OCI-LY1 (cell line): ENCODE results near the gene RWDD4.

Experiments
- H2AFZ ChIP-seq: fragments of 200-600 bp; sonication (generic), shearing (Covaris generic); 2 replicates; pipeline ENCODE4 v1.6.0; 2014; ENCODE audit warnings: antibody characterized with exemption, mild to moderate bottlenecking, low read length
- H3F3A ChIP-seq: fragments of 200-600 bp; sonication (generic), shearing (Covaris generic); 2 replicates; pipeline ENCODE4 v1.6.0; 2014; ENCODE audit warnings: mild to moderate bottlenecking, antibody characterized with exemption, low read length, moderate library complexity; ENCODE audit not compliant: insufficient read depth
- H3K27ac ChIP-seq: fragments of 200-600 bp; sonication (generic); 2 replicates; pipeline ENCODE4 v1.5.1; 2014; ENCODE audit warnings: low read length, mixed run types, mild to moderate bottlenecking, low read depth; ENCODE audit not compliant: poor library complexity, severe bottlenecking
- H3K27me3 ChIP-seq: fragments of 200-600 bp; sonication (generic); 2 replicates; pipeline ENCODE4 v1.6.0; 2014; ENCODE audit warnings: antibody characterized with exemption, mild to moderate bottlenecking, low read length, moderate library complexity; ENCODE audit not compliant: insufficient read depth
- H3K36me3 ChIP-seq: fragments of 200-600 bp; sonication (generic); 2 replicates; pipeline ENCODE4 v1.6.1; 2014; ENCODE audit warnings: mild to moderate bottlenecking, antibody characterized with exemption, low read length, moderate library complexity, mixed read lengths; ENCODE audit not compliant: insufficient read depth
- H3K4me1 ChIP-seq: fragments of 200-600 bp; sonication (generic); 2 replicates; pipeline ENCODE4 v1.5.1; 2014; ENCODE audit warnings: mild to moderate bottlenecking, low read length, moderate library complexity; ENCODE audit not compliant: insufficient read depth, severe bottlenecking
- H3K4me2 ChIP-seq: fragments of 200-600 bp; sonication (generic), shearing (Covaris generic); 2 replicates; pipeline ENCODE4 v1.6.1; 2014; ENCODE audit warnings: low read length
- H3K4me3 ChIP-seq: fragments of 200-600 bp; sonication (generic); 2 replicates; pipeline ENCODE4 v1.5.1; 2014; ENCODE audit warnings: low read length, low read depth, mild to moderate bottlenecking, mixed read lengths; ENCODE audit not compliant: poor library complexity, severe bottlenecking
- H3K79me2 ChIP-seq: fragments of 200-600 bp; shearing (Covaris generic); 2 replicates; pipeline ENCODE4 v1.6.1; 2016; ENCODE audit warnings: mixed run types, low read length, mixed read lengths; ENCODE audit not compliant: insufficient read depth
- H3K9ac ChIP-seq: fragments of 200-600 bp; sonication (generic), shearing (Covaris generic); 2 replicates; pipeline ENCODE4 v1.6.1; 2014; ENCODE audit warnings: mild to moderate bottlenecking, low read length, mixed read lengths
- H3K9me2 ChIP-seq: fragments of 200-600 bp; sonication (generic), shearing (Covaris generic); 2 replicates; pipeline ENCODE4 v1.6.1; 2014; ENCODE audit warnings: low read depth, mild to moderate bottlenecking, low read length, mixed read lengths
- H3K9me3 ChIP-seq: fragments of 200-600 bp; shearing (Covaris generic); 2 replicates; pipeline ENCODE4 v1.6.1; 2014; ENCODE audit warnings: low read length, mixed read lengths
- H4K20me1 ChIP-seq: fragments of 200-600 bp; sonication (generic), shearing (Covaris generic); 2 replicates; pipeline ENCODE4 v1.6.0; 2016; ENCODE audit warnings: mild to moderate bottlenecking, low read length; ENCODE audit not compliant: insufficient read depth
- EZH2 ChIP-seq: fragments of 200-600 bp; sonication (generic), shearing (Covaris generic); IDR thresholded peaks from 2 replicates; pipeline ENCODE4 v1.8.0; 2017; ENCODE audit warnings: borderline replicate concordance, mixed run types, mild to moderate bottlenecking, antibody characterized with exemption, low read length, moderate library complexity, mixed read lengths
- TF ChIP-seq, protein P1 (sequence below): fragments of 200-600 bp; sonication (generic), shearing (Covaris generic); IDR thresholded peaks from 2 replicates; pipeline ENCODE4 v1.5.1; 2017; ENCODE audit warnings: mild to moderate bottlenecking, antibody characterized with exemption, low read length, moderate library complexity, mixed read lengths

The RWDD4 gene

DNA sequence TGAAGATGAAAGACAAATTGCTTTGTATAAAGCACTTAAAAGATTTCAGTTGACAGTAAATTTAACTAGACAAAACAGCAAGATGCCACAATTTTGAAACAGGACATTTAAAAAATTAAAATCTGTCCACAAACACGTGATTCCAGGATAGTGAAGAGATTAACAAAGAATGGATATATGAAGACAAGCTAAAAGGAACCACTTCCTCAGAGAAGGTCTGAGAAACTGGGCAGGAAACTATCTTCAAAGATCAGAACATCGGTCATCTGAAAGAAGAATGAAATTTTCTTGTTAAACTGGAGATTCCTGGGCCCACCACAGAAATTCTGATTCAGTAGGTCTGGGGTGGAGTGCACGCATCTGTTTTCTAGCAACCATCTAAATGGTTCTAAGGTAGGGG is 1.4 kb downstream of the RWDD4 start:
- Histone ChIP-seq H3K4me3 (peak overlapping the region; percentile 81), H3K4me2 (peak overlapping the region; percentile 77), H3F3A (no peaks in the 10 kb centered on the region), H3K9me2 (no peaks in the 10 kb centered on the region), H3K27ac (no peak overlapping the region), H3K79me2 (peaks cover 29% of the 10 kb centered on the region), H3K36me3 (peaks cover 29% of the 10 kb centered on the region), H3K4me1 (peaks cover 25% of the 10 kb centered on the region), H2AFZ (no peak overlapping the region), H4K20me1 (no peaks in the 10 kb centered on the region), H3K9ac (peak overlapping the region; percentile 80), H3K9me3 (no peaks in the 10 kb centered on the region), H3K27me3 (no peaks in the 10 kb centered on the region)
- TF ChIP-seq, protein P1, sequence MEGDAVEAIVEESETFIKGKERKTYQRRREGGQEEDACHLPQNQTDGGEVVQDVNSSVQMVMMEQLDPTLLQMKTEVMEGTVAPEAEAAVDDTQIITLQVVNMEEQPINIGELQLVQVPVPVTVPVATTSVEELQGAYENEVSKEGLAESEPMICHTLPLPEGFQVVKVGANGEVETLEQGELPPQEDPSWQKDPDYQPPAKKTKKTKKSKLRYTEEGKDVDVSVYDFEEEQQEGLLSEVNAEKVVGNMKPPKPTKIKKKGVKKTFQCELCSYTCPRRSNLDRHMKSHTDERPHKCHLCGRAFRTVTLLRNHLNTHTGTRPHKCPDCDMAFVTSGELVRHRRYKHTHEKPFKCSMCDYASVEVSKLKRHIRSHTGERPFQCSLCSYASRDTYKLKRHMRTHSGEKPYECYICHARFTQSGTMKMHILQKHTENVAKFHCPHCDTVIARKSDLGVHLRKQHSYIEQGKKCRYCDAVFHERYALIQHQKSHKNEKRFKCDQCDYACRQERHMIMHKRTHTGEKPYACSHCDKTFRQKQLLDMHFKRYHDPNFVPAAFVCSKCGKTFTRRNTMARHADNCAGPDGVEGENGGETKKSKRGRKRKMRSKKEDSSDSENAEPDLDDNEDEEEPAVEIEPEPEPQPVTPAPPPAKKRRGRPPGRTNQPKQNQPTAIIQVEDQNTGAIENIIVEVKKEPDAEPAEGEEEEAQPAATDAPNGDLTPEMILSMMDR: no peak
- no peak for TF ChIP-seq EZH2

DNA sequence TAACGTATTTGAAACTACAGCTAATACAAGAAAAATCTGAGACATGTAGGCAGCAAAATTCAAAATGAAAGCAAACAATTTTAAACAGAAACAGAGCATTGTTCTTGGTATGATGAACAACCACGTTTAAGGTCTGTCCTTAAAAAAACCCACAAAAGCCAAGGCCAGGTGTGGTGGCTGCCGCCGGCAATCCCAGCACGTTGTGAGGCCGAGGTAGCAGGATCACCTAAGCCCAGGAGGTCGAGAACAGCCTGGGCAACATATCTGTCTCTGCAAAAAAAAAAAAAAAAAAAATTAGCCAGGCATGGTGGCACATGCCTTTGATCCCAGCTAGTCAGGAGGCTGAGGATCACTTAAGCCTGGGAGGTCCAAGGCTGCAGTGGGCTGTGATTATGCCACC is 13.7 kb downstream of the RWDD4 start:
- no peaks in the 10 kb centered on the region for H3K9me3 ChIP-seq
- H3K27me3 ChIP-seq: no peaks in the 10 kb centered on the region
- peaks cover 76% of the 10 kb centered on the region for H3K36me3 ChIP-seq
- H3K9me2 ChIP-seq: no peaks in the 10 kb centered on the region
- no peaks in the 10 kb centered on the region for H3K4me1 ChIP-seq
- H3F3A ChIP-seq: no peaks in the 10 kb centered on the region
- no peak overlapping the region for H3K4me3 ChIP-seq
- no peak overlapping the region for H3K9ac ChIP-seq
- no peak for TF ChIP-seq EZH2
- TF ChIP-seq, protein P1: no peak
- H3K27ac ChIP-seq: no peak overlapping the region
- no peak overlapping the region for H2AFZ ChIP-seq
- no peaks in the 10 kb centered on the region for H3K79me2 ChIP-seq
- no peaks in the 10 kb centered on the region for H4K20me1 ChIP-seq
- H3K4me2 ChIP-seq: no peak overlapping the region

DNA sequence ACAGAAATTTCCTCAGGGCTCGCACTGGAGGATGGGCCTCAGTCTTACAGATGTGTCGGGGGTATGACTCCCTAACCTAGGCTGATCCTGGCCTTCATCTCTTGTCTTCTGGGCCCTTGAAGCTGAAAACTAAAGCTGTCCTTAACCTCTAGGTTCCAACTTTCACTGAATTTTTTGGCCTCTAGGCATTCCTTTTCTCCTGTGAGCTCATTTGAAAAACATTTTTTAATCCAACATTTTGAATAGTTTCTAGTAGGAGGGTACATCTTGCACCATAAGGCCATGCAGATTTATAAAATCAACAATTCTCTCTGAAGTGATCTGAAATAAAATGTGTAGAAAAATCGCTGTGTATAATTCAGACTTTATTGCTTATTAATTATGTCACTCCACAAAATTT is 19.7 kb downstream of the RWDD4 start:
- Histone ChIP-seq H3K27me3 (no peaks in the 10 kb centered on the region), H3K9me3 (no peaks in the 10 kb centered on the region), H3K79me2 (no peaks in the 10 kb centered on the region), H3K4me3 (no peak overlapping the region), H3K9ac (no peak overlapping the region), H3K4me2 (no peak overlapping the region), H2AFZ (no peak overlapping the region), H3K9me2 (no peaks in the 10 kb centered on the region), H3F3A (no peaks in the 10 kb centered on the region), H3K27ac (no peak overlapping the region), H3K4me1 (no peaks in the 10 kb centered on the region), H3K36me3 (peaks cover 20% of the 10 kb centered on the region), H4K20me1 (no peaks in the 10 kb centered on the region)
- TF ChIP-seq, protein P1: no peak
- TF ChIP-seq EZH2: no peak
